Measurements from ENCODE around the gene RANGRF.

Gene RANGRF

DNA sequence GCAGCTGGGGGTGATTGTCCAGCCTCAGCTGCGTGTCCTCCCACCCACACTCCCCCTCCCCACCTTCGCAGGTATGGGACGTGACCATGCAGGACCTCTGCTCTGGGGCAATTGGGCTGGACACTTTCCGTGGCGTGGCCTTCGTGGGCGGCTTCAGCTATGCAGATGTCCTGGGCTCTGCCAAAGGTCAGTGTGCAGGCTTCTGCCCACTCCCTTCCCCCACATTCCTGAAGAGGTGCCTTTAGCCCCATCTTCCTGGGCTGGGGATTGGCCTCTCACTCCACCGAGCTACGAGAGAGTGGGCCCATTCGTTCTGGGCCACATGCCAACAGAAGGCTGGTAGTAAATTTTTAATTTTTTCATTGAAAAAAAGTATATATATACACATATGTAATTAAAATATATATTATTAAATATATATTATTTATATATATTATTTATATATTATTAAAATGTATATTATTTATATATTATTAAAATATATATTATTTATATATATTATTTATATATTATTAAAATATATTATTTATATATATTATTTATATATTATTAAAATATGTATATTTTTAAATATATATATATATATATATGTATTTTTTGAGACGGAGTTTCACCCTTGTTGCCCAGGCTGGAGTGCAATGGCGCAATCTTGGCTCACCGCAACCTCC, 20.9 kb upstream of the RANGRF start:
- H3K9ac ChIP-seq (ENCODE audit: insufficient read length), result no peak overlapping the region
- H3K9me3 ChIP-seq (ENCODE audit: low read depth, low read length), result no peaks in the 10 kb centered on the region
- DNase-seq (ENCODE audit: low read depth, low spot score), result no peak
- H3K36me3 ChIP-seq (ENCODE audit: insufficient read depth, low read length), result peaks cover 71% of the 10 kb centered on the region
- H3K4me3 ChIP-seq, result no peak overlapping the region
- TF ChIP-seq POLR2AphosphoS5 (IDR thresholded peaks at IDR 0.05; ENCODE audit: borderline replicate concordance, low read depth, low read length) (no peak), EZH2 (IDR thresholded peaks at IDR 0.05) (no peak), FOXP2 (optimal IDR thresholded peaks at IDR 0.05; ENCODE audit: control extremely low read depth, extremely low read length, insufficient read depth) (no peak)
- no peak overlapping the region for H3K27ac ChIP-seq

DNA sequence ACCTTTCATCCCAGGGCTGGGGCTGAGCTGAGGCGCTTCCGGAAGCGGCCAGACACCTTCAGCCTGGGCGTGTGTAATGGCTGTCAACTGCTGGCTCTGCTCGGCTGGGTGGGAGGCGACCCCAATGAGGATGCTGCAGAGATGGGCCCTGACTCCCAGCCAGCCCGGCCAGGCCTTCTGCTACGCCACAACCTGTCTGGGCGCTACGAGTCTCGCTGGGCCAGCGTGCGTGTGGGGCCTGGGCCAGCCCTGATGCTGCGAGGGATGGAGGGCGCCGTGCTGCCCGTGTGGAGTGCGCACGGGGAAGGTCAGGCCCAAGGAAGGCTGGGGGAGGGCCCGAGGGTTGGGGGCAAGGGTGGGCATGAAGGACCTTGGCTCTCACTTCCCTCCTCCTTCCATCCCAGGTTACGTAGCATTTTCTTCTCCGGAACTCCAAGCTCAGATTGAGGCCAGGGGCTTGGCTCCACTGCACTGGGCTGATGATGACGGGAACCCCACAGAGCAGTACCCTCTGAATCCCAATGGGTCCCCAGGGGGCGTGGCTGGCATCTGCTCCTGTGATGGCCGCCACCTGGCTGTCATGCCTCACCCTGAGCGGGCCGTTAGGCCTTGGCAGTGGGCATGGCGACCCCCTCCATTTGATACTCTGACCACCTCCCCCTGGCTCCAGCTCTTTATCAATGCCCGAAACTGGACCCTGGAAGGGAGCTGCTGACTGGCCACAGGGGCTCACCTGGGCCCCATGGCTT, 19.7 kb upstream of the RANGRF start:
- no peak overlapping the region for H3K4me3 ChIP-seq
- H3K9me3 ChIP-seq (ENCODE audit: low read depth, low read length), result no peaks in the 10 kb centered on the region
- no peak for TF ChIP-seq POLR2AphosphoS5 (IDR thresholded peaks at IDR 0.05; ENCODE audit: borderline replicate concordance, low read depth, low read length)
- no peak for TF ChIP-seq EZH2 (IDR thresholded peaks at IDR 0.05)
- no peak for TF ChIP-seq FOXP2 (optimal IDR thresholded peaks at IDR 0.05; ENCODE audit: control extremely low read depth, extremely low read length, insufficient read depth)
- no peak overlapping the region for H3K27ac ChIP-seq
- no peak for DNase-seq (ENCODE audit: low read depth, low spot score)
- peaks cover 60% of the 10 kb centered on the region; the same call in 1 of the 2 replicates for H3K36me3 ChIP-seq (ENCODE audit: insufficient read depth, low read length)
- no peak overlapping the region for H3K9ac ChIP-seq (ENCODE audit: insufficient read length)

DNA sequence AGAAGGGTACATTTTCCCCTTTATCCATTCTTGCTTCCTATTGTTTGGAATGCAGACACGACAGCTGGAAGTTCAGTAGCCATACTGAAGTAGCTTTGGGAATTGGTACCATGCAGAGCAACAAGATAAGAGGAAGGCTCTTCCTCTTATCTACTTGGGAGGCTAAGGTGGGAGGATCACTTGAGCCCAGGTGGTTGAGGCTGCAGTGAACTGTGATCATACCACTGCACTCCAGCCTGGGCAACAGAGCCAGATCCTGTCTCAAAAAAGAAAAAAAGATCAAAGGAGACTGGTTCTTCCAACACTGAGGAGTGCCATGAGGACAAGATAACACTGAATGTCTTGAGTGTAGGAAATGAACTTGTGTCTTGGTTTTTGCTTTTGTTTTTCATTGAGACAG, 16.0 kb upstream of the RANGRF start:
- TF ChIP-seq EZH2 (IDR thresholded peaks at IDR 0.05) (no peak), POLR2AphosphoS5 (IDR thresholded peaks at IDR 0.05; ENCODE audit: borderline replicate concordance, low read depth, low read length) (no peak), FOXP2 (optimal IDR thresholded peaks at IDR 0.05; ENCODE audit: control extremely low read depth, extremely low read length, insufficient read depth) (no peak)
- Histone ChIP-seq H3K27ac (no peak overlapping the region), H3K4me3 (no peak overlapping the region), H3K9me3 (ENCODE audit: low read depth, low read length) (no peaks in the 10 kb centered on the region), H3K36me3 (ENCODE audit: insufficient read depth, low read length) (peaks cover 27% of the 10 kb centered on the region; the same call in 1 of the 2 replicates), H3K9ac (ENCODE audit: insufficient read length) (no peak overlapping the region)
- DNase-seq (ENCODE audit: low read depth, low spot score), result no peak

DNA sequence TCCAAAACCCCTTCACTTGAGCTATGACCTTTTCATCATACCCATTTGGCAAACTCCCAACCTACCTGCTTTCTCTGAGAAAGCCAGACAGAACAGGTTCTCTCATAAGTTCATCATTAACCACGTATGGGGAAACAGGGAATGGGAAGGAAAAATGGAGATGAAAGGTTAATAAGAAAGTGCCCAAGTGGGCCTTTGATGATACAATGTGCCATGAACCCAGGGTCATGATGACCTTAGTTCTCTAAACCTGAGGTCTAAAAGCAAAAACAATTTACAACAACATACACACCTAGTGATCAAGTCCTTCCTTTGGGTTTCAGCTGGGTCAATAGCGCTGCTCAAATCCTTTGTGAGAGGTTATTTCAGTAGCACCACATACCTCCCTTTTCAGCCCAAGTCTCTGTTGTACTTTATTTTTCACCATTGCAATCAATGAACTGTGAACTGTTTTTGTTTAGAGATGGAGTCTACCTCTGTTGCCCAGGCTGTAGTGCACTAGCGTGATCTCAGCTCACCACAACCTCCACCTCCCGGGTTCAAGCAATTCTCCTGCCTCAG, 14.5 kb upstream of the RANGRF start:
- H3K27ac ChIP-seq, result no peak overlapping the region
- no peaks in the 10 kb centered on the region for H3K9me3 ChIP-seq (ENCODE audit: low read depth, low read length)
- peaks cover 22% of the 10 kb centered on the region; the same call in 1 of the 2 replicates for H3K36me3 ChIP-seq (ENCODE audit: insufficient read depth, low read length)
- TF ChIP-seq POLR2AphosphoS5 (IDR thresholded peaks at IDR 0.05; ENCODE audit: borderline replicate concordance, low read depth, low read length), result no peak
- TF ChIP-seq EZH2 (IDR thresholded peaks at IDR 0.05), result no peak
- no peak for TF ChIP-seq FOXP2 (optimal IDR thresholded peaks at IDR 0.05; ENCODE audit: control extremely low read depth, extremely low read length, insufficient read depth)
- DNase-seq (ENCODE audit: low read depth, low spot score), result no peak
- no peak overlapping the region for H3K4me3 ChIP-seq
- no peak overlapping the region for H3K9ac ChIP-seq (ENCODE audit: insufficient read length)

DNA sequence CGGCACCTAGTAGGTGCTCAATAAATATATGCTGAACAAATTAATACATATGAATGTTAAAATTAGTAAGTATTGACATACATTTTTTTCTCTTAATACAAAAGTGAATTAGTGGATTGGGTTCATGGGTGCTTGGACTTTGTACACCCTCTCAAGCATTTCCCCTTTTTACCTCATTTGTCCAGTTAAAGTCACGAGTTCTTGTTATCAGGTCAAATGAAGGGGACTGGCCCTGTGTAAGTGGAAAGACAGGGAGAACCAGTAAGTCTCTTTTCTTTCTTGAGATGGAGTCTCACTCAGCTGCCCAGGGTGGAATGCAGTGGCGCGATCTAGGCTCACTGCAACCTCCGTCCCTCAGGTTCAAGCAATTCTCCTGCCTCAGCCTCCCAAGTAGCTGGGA, 13.7 kb upstream of the RANGRF start:
- Histone ChIP-seq H3K27ac (no peak overlapping the region), H3K36me3 (ENCODE audit: insufficient read depth, low read length) (peaks cover 14% of the 10 kb centered on the region; the same call in 1 of the 2 replicates), H3K9ac (ENCODE audit: insufficient read length) (no peak overlapping the region), H3K9me3 (ENCODE audit: low read depth, low read length) (no peaks in the 10 kb centered on the region), H3K4me3 (no peak overlapping the region)
- TF ChIP-seq POLR2AphosphoS5 (IDR thresholded peaks at IDR 0.05; ENCODE audit: borderline replicate concordance, low read depth, low read length), result no peak
- no peak for TF ChIP-seq EZH2 (IDR thresholded peaks at IDR 0.05)
- TF ChIP-seq FOXP2 (optimal IDR thresholded peaks at IDR 0.05; ENCODE audit: control extremely low read depth, extremely low read length, insufficient read depth), result no peak
- DNase-seq (ENCODE audit: low read depth, low spot score), result no peak

DNA sequence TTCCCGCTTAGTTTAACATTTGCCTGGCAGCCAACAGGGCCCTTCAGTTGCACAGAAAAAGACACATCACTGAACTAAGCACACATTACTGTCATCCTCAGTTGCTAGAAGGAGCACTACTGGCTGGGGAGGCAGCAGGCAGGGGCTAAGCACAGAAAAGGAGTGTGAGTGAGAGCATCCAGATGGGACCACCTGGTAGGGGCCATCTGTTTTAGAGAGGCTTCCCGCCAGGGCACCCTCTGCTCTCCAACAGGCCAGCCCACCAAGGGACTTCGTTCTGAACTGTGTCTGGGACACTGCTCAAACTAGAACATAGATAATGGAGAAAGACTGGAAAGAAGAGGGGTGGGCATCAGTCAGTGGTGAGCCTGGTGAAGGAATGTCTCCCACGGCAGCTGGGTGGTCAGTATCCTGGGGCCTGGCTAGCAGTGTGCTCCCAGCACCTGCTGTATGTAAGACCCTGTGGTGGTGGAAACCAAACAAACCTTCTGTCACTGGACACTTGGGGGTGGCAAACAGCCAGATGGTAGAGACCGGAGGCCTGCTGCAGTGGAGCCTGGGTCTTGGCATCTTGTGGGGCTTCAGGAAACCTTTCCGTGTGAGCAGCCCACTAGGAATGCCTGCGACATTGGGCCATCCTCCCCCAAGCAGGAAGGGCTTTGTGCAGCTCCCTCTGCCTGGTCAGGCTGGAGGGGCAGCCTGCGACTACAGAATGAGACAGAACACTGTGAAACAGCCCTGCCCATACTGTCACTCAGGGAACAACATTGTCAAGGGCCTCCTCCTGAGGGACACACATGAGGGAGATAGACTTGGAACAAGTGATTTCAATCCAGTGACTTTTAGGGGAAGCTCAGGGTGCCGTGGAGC, 12.8 kb upstream of the RANGRF start:
- Histone ChIP-seq H3K4me3 (no peak overlapping the region), H3K36me3 (ENCODE audit: insufficient read depth, low read length) (peaks cover 6% of the 10 kb centered on the region; the same call in 1 of the 2 replicates), H3K9ac (ENCODE audit: insufficient read length) (no peak overlapping the region), H3K9me3 (ENCODE audit: low read depth, low read length) (no peaks in the 10 kb centered on the region), H3K27ac (no peak overlapping the region)
- no peak for DNase-seq (ENCODE audit: low read depth, low spot score)
- TF ChIP-seq EZH2 (IDR thresholded peaks at IDR 0.05) (no peak), FOXP2 (optimal IDR thresholded peaks at IDR 0.05; ENCODE audit: control extremely low read depth, extremely low read length, insufficient read depth) (no peak), POLR2AphosphoS5 (IDR thresholded peaks at IDR 0.05; ENCODE audit: borderline replicate concordance, low read depth, low read length) (no peak)

DNA sequence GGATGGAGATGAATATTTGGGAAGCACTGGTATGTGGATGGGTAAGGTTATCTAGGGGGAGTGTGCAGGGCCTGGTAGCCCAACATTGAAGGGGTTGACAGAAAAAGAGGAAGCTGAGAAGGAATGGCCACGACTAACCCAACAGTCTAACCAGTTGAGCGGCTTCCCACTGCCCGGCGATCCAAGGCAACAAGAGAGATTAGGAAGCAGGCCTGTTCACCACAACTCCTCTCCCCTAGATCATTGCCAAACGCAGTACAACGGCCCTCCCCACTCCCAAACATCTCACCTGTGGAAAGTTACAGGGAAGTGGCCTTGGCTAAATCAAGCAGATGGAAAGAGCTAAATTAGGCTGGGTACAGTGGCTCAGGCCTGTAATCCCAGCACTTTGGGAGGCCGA, 11.2 kb upstream of the RANGRF start:
- H3K9me3 ChIP-seq (ENCODE audit: low read depth, low read length), result no peaks in the 10 kb centered on the region
- no peak overlapping the region for H3K9ac ChIP-seq (ENCODE audit: insufficient read length)
- no peak overlapping the region for H3K27ac ChIP-seq
- no peak for DNase-seq (ENCODE audit: low read depth, low spot score)
- no peak for TF ChIP-seq POLR2AphosphoS5 (IDR thresholded peaks at IDR 0.05; ENCODE audit: borderline replicate concordance, low read depth, low read length)
- no peak for TF ChIP-seq EZH2 (IDR thresholded peaks at IDR 0.05)
- no peak for TF ChIP-seq FOXP2 (optimal IDR thresholded peaks at IDR 0.05; ENCODE audit: control extremely low read depth, extremely low read length, insufficient read depth)
- no peak overlapping the region for H3K4me3 ChIP-seq
- H3K36me3 ChIP-seq (ENCODE audit: insufficient read depth, low read length), result 0 out of 2 replicates have a peak, but pooled peaks cover 4% of the 10 kb centered on the region

Data from SK-N-MC (cell line).